Right lobe of liver (tissue), 4 donors: ENCODE measurements around the gene PDE4B.

Source experiments
- POLR2A ChIP-seq: fragments of 450-650 bp; IDR thresholded peaks from one replicate; pipeline ENCODE4 v1.6.1; 2017; ENCODE audit warnings: antibody characterized with exemption, mild to moderate bottlenecking
- TF ChIP-seq, protein P1 (sequence below), 4 donors: fragments of 200-600 bp in 3 of 4; fragments of 450-650 bp in 1 of 4; IDR thresholded peaks; one replicate each; pipeline versions ENCODE4 v1.5.1 to v1.8.0; 2016 to 2022; ENCODE audit warnings: antibody characterized with exemption in 4 of 4, mild to moderate bottlenecking in 2 of 4
- donor health status: DM: no; HTN: no; CAD: no.
- donor health status: DM: no; HTN: no; CAD: no.
- donor health status: DM: no; HTN: yes; CAD: no.

DNA sequence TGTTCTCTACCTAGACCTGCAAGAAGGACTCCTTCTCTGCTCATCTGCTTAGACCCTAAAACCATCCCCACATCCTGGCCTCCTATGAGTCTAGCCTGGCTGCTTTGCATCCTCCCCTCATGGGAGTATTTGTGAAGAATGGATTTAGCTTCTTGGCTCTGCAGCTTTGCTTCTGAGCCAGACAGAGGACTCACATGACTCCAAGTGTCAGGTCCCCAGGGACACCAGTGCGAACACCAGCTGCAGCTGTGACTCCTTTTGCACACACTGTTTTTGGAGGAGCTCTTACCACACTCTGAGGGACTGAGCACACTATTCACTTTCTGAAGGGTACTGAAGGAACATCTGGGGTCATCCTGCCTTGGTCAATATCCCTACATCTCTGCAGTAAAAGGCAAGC lies 609.5 kb downstream of the PDE4B start:
- TF ChIP-seq, protein P1, sequence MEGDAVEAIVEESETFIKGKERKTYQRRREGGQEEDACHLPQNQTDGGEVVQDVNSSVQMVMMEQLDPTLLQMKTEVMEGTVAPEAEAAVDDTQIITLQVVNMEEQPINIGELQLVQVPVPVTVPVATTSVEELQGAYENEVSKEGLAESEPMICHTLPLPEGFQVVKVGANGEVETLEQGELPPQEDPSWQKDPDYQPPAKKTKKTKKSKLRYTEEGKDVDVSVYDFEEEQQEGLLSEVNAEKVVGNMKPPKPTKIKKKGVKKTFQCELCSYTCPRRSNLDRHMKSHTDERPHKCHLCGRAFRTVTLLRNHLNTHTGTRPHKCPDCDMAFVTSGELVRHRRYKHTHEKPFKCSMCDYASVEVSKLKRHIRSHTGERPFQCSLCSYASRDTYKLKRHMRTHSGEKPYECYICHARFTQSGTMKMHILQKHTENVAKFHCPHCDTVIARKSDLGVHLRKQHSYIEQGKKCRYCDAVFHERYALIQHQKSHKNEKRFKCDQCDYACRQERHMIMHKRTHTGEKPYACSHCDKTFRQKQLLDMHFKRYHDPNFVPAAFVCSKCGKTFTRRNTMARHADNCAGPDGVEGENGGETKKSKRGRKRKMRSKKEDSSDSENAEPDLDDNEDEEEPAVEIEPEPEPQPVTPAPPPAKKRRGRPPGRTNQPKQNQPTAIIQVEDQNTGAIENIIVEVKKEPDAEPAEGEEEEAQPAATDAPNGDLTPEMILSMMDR (IDR thresholded peaks at IDR 0.05) = no peak
- no peak for TF ChIP-seq POLR2A
